Breast epithelium (tissue), 4 donors: Measurements from ENCODE around the gene CCND3. TPM values are rescaled to one million over a fixed set of nuclear protein-coding genes. Genes with fewer than 3 reads are reported as not detected.

Source experiments
- DNase-seq, 2 donors: peaks; one replicate each; pipeline ENCODE4 v3.0.0-alpha.2; 2019; ENCODE audit warnings: low spot score in 2 of 2
- H3K27ac ChIP-seq, 2 donors: fragments of 200-600 bp; sonication (generic) in 1 of 2; one replicate each; pipeline ENCODE4 v1.5.1; 2016 to 2019; ENCODE audit warnings: mild to moderate bottlenecking in 1 of 2
- H3K27me3 ChIP-seq, 2 donors: fragments of 200-600 bp; sonication (generic) in 1 of 2; one replicate each; pipeline versions ENCODE4 v1.5.1 to v1.6.0; 2017 to 2019; ENCODE audit warnings: control low read depth in 1 of 2, mild to moderate bottlenecking in 1 of 2
- H3K36me3 ChIP-seq: fragments of 200-600 bp; one replicate; pipeline ENCODE4 v1.5.1; 2019
- H3K4me1 ChIP-seq, 2 donors: fragments of 200-600 bp; sonication (generic); one replicate each; pipeline ENCODE4 v1.5.1; 2016 to 2019; ENCODE audit warnings: control low read depth in 1 of 2
- H3K4me3 ChIP-seq, 3 donors: fragments of 200-600 bp; sonication (generic); 1 replicate in 2 of 3; 2 replicates in 1 of 3; pipeline ENCODE4 v1.5.1; 2016 to 2019; ENCODE audit warnings: mild to moderate bottlenecking in 3 of 3, moderate library complexity in 2 of 3
- H3K9me3 ChIP-seq, 2 donors: fragments of 200-600 bp; sonication (generic) in 1 of 2; one replicate each; pipeline ENCODE4 v1.5.1; 2016 to 2019; ENCODE audit warnings: control low read depth in 1 of 2
- CTCF ChIP-seq, 3 donors: fragments of 450-650 bp; IDR thresholded peaks; one replicate each; pipeline ENCODE4 v1.5.1; 2016 to 2017; ENCODE audit warnings: antibody characterized with exemption in 3 of 3, mild to moderate bottlenecking in 3 of 3, moderate library complexity in 3 of 3
- POLR2A ChIP-seq: fragments of 450-650 bp; IDR thresholded peaks from one replicate; pipeline ENCODE4 v1.6.1; 2016; ENCODE audit warnings: antibody characterized with exemption, mild to moderate bottlenecking, moderate library complexity
- POLR2AphosphoS5 ChIP-seq, 3 donors: sonication (generic); formaldehyde crosslinking; IDR thresholded peaks; one replicate each; pipeline ENCODE4 v1.6.1; 2017; ENCODE audit warnings: antibody characterized with exemption in 3 of 3
- intact Hi-C: fragments of 100-400 bp; cut with DNase I; formaldehyde crosslinking; loops from one replicate; pipeline ENCODE4 v1.15.1; 2023; ENCODE audit warnings: low total_unique reads
- total RNA-seq, 3 donors: library from RNA; depleted of rRNA; stranded (reverse); fragments of >200 nt; gene quantifications; one replicate each; pipeline ENCODE4 v1.1.0, GENCODE V29; 2016

CCND3 gene
- total RNA-seq, 3 donors from 2014 or later: 115 to 297 (median 148) TPM

- DNase-seq: no peak
- intact Hi-C loops: loop anchor here (10.0 kb wide), 2 partner anchors 155 to 1045 kb away; partner anchors contain the start of genes PPP2R5D, PRICKLE4 and TOMM6
- H3K27me3 ChIP-seq: no peaks in the 10 kb centered on the region
- no peaks in the 10 kb centered on the region for H3K9me3 ChIP-seq
- peak overlapping the region in 1 of 3 donors; percentile 94 for H3K4me3 ChIP-seq
- peak overlapping the region; percentile 52 to 78 for H3K27ac ChIP-seq
- peaks cover 19 to 26% of the 10 kb centered on the region in 2 donors for H3K4me1 ChIP-seq
- TF ChIP-seq POLR2A (no peak), POLR2AphosphoS5 (IDR thresholded peaks at IDR 0.05) (no peak), CTCF (IDR thresholded peaks at IDR 0.05) (no peak)
- H3K36me3 ChIP-seq: peaks cover 5% of the 10 kb centered on the region
Observed at GRCh38 chr6:41939176-41939847, 2.3 kb downstream of the CCND3 start.

GRCh38 chr6:41938590-41939175 is 2.9 kb downstream of the CCND3 start:
- H3K27me3 ChIP-seq: no peaks in the 10 kb centered on the region
- H3K9me3 ChIP-seq: no peaks in the 10 kb centered on the region
- no peak for TF ChIP-seq CTCF (IDR thresholded peaks at IDR 0.05)
- no peak for TF ChIP-seq POLR2AphosphoS5 (IDR thresholded peaks at IDR 0.05)
- no peak for TF ChIP-seq POLR2A
- peak overlapping the region; percentile 52 to 78 for H3K27ac ChIP-seq
- peaks cover 19 to 26% of the 10 kb centered on the region in 2 donors for H3K4me1 ChIP-seq
- no peak for DNase-seq
- intact Hi-C loops: loop anchor here (10.0 kb wide), 2 partner anchors 154 to 1046 kb away; partner anchors contain the start of genes PPP2R5D, PRICKLE4 and TOMM6
- peak overlapping the region in 1 of 3 donors; percentile 94 for H3K4me3 ChIP-seq
- H3K36me3 ChIP-seq: peaks cover 5% of the 10 kb centered on the region

GRCh38 chr6:41937861-41938574 is 3.6 kb downstream of the CCND3 start:
- Histone ChIP-seq H3K27ac (peak overlapping the region; percentile 52 to 78), H3K4me3 (peak overlapping the region in 1 of 3 donors; percentile 20), H3K27me3 (no peaks in the 10 kb centered on the region), H3K36me3 (peaks cover 5% of the 10 kb centered on the region), H3K4me1 (peaks cover 19 to 26% of the 10 kb centered on the region in 2 donors), H3K9me3 (no peaks in the 10 kb centered on the region)
- DNase-seq: no peak
- TF ChIP-seq CTCF (IDR thresholded peaks at IDR 0.05): no peak
- no peak for TF ChIP-seq POLR2AphosphoS5 (IDR thresholded peaks at IDR 0.05)
- TF ChIP-seq POLR2A: no peak
- intact Hi-C loops: loop anchor here (10.0 kb wide), 2 partner anchors 153 to 1047 kb away; partner anchors contain the start of genes PPP2R5D, PRICKLE4 and TOMM6

- Histone ChIP-seq H3K27ac (peak overlapping the region in 1 of 2 donors; percentile 78), H3K4me1 (peaks cover 19 to 26% of the 10 kb centered on the region in 2 donors), H3K9me3 (no peaks in the 10 kb centered on the region), H3K4me3 (no peak overlapping the region), H3K27me3 (no peaks in the 10 kb centered on the region), H3K36me3 (peaks cover 5% of the 10 kb centered on the region)
- DNase-seq: no peak
- TF ChIP-seq POLR2AphosphoS5 (IDR thresholded peaks at IDR 0.05) (no peak), CTCF (IDR thresholded peaks at IDR 0.05) (no peak), POLR2A (no peak)
- intact Hi-C loops: loop anchor here (10.0 kb wide), 2 partner anchors 153 to 1047 kb away; partner anchors contain the start of genes PPP2R5D, PRICKLE4 and TOMM6
Observed at GRCh38 chr6:41937472-41937860, 4.1 kb downstream of the CCND3 start.
